ENCODE results near the gene HMCN2.
"Not testable (repeated sequence)": the region's sequence is repeated elsewhere in the genome, so short reads cannot be mapped to it uniquely, and the experiment has no call there.

Gene HMCN2

GRCh38 chr9:130240410-130241197 is 25.0 kb upstream of the HMCN2 start:
- peak; percentile 65 for DNase-seq

GRCh38 chr9:130241198-130241535 is 24.4 kb upstream of the HMCN2 start:
- no peak for DNase-seq

- no peak for DNase-seq
Measured at GRCh38 chr9:130242270-130243014, 23.1 kb upstream of the HMCN2 start.

DNA sequence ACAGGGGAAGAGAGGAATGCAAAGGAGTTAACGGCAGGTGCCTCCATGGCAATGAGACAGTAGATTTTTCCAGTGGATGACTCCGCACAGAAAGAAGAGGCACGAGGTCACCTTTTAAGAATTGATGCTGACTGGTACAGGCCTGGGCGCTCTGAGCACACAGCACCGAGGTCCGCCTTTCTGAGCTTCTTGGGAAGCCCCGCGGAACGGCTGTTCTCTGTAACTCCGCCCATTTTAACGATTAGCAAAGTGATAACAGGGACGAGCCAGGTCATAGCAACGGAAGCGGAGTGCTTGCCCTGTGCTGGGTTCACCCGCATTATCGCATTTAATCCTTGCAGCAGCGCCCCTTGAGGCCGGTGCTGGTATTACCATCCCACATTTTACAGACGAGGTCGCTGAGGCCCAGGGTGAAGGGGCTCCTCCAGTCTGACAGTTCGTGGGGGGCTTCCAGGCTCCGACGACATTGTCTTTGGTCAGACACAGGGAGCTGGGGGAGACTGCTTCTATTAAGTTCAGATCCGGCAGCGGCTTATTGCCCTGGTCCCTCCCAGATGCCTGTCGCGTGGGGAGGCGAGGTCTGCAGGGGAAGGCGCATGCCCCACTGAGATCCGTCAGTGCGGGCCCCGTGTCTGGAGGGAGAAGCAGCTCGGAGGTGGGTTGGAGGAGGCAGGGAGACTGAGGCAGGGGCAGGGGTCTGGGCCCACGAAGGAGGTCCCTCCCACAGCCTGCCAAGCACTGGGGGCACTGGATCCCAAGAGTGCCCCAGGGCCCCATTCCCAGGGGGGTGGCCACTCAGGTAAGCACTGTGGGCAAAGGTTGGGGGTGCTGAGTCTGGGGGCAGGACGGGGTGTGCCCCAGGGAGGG is 22.3 kb upstream of the HMCN2 start:
- peak; percentile 80 for DNase-seq

DNA sequence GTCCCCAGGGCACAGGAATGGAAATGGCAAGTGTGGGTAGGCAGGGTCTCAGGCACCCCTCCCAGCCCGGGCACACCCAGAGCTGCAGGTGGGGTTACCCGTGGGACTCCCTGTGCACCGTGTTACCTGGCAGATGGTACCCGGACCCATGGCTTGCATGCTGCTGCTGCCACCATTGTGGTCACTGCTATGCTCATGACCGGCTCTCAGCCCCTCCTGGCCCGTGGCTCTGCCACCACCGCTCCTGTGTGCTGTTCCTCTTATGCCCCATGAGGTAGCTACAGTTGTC is 21.7 kb upstream of the HMCN2 start:
- no peak for DNase-seq

- DNase-seq = no peak
Measured at GRCh38 chr9:130244548-130245165, 20.9 kb upstream of the HMCN2 start.

DNA sequence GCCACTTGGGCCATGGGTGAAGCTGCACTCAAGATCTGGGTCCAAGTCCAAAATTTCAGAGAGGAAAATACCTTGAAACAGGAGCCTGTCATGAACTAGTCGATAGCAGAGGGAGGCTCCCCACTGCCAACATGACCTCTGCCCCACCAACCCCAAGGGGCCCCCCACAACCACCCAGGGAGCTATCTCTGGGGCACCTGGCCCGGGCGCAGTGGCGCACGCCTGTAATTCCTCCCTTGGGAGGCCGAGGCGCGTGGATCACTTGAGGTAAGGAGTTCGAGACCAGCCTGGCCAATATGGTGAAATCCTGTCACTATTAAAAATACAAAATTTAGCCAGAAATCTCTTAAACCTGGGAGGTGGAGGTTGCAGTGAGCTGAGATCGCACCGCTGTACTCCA is 20.1 kb upstream of the HMCN2 start:
- no peak for DNase-seq

DNA sequence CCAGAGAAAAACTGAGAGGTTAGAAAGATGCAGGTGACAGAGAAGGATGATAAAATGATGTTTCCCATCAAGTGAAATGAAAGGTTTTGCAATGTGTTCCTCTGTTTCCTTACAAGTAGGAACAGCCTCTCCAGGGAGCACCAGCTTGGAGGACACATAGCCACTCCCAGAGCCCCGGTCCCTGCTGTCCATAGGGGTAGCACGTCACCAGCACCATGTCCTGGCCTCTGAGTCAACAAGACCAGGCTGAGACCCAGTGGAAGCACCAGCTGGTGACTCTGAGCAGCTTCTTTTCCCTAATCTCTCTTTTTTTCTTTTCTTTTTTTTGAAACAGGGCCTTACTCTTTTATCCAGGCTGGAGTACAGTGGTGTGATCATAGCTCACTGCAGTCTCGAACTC is 19.4 kb upstream of the HMCN2 start:
- no peak for DNase-seq

GRCh38 chr9:130254747-130255630 is 10.6 kb upstream of the HMCN2 start:
- DNase-seq = no peak

DNA sequence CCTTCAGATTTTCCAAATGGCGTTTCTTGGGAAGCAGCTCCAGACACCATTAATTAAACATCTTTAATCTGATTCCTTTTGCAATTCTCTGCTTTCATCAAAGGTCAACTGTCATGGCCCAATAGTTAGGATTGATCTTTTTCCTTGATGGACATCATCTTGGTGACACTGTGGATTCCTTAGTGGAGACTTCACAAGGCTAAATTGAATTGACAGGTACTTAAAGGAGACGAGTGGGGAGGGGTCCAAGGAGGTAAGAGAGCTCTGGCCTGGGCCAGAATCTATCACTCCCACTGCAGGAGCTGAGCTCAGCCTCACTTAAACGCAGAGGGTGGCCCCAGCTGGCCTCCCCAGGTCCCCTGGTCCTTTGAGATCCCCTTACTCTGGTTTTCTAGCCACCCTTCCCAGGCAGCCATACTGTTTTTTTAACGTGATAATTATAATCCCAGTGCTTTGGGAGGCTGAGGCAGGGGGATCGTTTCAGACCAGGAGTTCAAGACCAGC is 9.9 kb upstream of the HMCN2 start:
- no peak for DNase-seq

GRCh38 chr9:130256644-130257043 is 8.9 kb upstream of the HMCN2 start:
- no peak for DNase-seq

DNA sequence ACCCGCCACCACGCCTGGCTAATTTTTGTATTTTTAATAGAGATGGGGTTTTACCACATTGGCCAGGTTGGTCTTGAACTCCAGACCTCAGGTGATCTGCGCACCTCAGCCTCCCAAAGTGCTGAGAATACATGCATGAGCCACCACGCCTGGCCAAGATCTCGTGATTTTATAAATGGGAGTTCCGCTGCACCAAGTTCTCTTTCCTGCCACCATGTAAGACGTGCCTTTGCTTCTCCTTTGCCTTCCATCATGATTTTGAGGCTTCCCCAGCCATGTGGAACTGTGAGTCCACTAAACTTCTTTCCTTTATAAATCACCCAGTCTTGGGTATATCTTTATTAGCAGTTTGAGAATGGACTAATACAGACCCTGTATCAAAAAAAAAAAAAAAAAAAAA is 7.4 kb upstream of the HMCN2 start:
- DNase-seq = not testable (repeated sequence)

GRCh38 chr9:130259044-130259443 is 6.5 kb upstream of the HMCN2 start:
- DNase-seq = no peak

DNA sequence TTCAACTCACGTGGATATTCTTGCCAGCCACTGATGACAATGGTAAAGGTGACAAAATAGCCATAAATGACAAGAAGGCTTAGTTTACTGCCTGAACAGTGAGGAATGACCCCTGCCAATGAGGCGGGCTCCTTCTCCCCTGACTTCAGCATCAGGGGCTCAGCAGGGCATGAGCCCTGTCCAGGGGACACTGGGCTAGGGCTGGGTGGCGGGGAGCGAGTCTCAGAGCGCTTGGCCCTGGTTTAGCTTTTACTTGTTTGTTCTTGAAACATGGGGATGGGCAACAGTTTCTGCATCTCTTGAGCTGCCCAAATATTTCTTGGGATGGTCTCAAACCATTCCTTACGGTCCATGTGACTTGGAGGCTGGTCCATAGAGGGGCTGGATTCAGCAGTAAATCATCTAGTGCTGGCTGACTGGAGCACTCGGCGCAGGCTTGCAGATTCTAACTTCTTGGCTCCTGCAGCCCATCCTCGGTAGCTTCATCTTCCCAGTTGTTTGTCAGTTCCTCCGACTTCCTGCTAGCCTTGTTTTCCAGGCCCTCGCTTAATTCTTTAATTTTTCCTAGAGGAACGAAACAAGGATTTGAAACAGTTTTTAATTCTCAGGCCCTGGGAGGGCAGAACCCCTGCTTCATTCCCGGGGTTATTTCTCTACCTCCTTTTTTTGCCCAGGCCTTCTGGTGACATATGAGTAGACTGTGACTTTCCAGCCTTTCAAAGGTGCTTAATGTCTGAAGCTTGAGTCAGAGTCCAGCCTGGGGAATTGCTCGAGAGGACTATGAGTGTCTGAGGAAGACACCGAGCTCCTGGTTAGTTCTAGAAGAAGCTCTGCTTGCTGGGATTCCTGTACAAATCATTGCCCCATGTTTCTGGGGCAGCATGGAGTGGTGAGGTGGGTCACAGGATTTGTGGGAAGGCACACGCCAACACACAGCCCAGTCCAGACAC is 4.5 kb upstream of the HMCN2 start:
- DNase-seq = no peak

GRCh38 chr9:130262061-130262745 is 3.4 kb upstream of the HMCN2 start:
- DNase-seq = no peak

DNA sequence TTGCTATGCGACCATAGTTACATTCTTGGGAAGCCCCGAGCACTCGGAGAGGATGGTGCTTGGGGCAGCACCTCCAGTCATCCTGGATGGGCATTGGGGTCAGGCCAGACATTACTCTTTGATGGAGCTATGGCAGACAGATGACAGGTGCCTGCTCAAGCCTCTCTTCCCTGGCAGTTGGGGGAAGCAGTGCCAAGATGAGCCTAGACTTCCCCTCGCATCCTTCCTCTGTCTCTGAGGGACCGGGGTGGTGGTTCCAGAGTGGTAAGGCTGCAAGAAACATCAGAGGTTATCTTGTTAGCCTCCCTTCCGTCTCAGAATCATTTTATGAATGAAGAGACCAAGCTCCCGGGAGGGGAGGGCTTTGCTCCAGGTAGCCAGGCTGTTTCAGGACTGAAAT is 2.8 kb upstream of the HMCN2 start:
- DNase-seq = no peak

DNA sequence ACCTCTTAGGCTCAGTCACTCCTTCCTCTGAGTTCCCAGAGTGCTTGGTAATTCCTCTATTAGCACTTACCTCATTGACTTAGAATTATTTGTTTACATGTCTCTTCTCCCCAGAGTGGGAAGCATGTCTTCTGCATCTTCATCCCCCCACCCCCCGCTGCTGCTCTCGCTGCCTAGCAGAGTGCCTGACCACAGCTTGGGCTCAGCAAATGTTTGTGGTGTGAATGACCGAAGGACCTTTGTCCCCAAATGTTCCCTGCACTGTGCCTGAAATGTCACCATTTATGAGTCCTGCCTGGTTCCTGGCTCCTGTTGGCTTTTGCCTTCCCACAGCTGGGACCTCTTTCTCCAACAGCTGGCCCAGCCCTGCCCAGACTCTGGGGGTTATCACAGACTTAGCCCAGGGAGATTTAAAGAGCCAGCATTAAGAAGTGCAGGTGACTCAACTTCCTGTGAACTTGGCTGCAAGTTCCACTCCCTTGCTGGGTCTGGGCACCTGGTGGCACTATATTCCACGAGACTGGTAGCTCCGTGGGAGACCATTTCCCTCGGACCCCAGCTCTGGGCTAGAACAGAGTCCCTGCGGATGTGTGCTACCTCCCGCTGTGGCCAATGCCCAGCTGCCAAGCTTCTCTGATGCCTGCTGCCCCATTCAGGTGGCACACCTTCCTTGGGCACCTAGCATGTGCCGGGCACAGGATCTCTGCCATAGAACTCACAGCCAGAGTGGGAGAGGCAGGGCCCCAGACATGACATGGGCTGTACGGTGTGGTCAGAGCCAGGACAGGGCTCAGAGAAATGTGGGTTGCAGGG is 1.8 kb upstream of the HMCN2 start:
- DNase-seq = no peak

GRCh38 chr9:130264414-130265350 is 878 bp upstream of the HMCN2 start:
- DNase-seq = no peak

All from kidney glomerular epithelial cell (primary cell).